Tibial nerve (tissue), 4 donors: Measurements from ENCODE around the gene KLHL17. TPM values are rescaled to one million over a fixed set of nuclear protein-coding genes. Genes with fewer than 3 reads are reported as not detected.
"Not testable (repeated sequence)": the region's sequence is repeated elsewhere in the genome, so short reads cannot be mapped to it uniquely, and the experiment has no call there.

Experiments
- DNase-seq, 2 donors: peaks; one replicate each; pipeline ENCODE4 v3.0.0-alpha.2; 2019; ENCODE audit warnings: low spot score in 2 of 2
- H3K27ac ChIP-seq, 4 donors: fragments of 200-600 bp; sonication (generic) in 3 of 4; one replicate each; pipeline ENCODE4 v1.5.1; 2017 to 2019; ENCODE audit warnings: mild to moderate bottlenecking in 1 of 4
- H3K27me3 ChIP-seq, 2 donors: fragments of 200-600 bp; sonication (generic) in 1 of 2; one replicate each; pipeline versions ENCODE4 v1.5.1 to v1.6.0; 2017 to 2019
- H3K36me3 ChIP-seq, 3 donors: fragments of 200-600 bp; sonication (generic); one replicate each; pipeline ENCODE4 v1.5.1; 2018 to 2019
- H3K4me1 ChIP-seq, 4 donors: fragments of 200-600 bp; sonication (generic) in 3 of 4; one replicate each; pipeline ENCODE4 v1.5.1; 2017 to 2019
- H3K4me3 ChIP-seq, 4 donors: fragments of 200-600 bp; sonication (generic) in 3 of 4; one replicate each; pipeline ENCODE4 v1.5.1; 2017 to 2019; ENCODE audit warnings: mild to moderate bottlenecking in 1 of 4, moderate library complexity in 1 of 4
- H3K9me3 ChIP-seq, 4 donors: fragments of 200-600 bp; sonication (generic) in 3 of 4; one replicate each; pipeline ENCODE4 v1.5.1; 2017 to 2019
- CTCF ChIP-seq, 5 experiments: fragments of 200-600 bp in 3 of 5; fragments of 450-650 bp in 2 of 5; sonication (generic) in 3 of 5; IDR thresholded peaks; one replicate each; pipeline ENCODE4 v1.5.1; 2016 to 2019; ENCODE audit warnings: antibody characterized with exemption in 5 of 5, mild to moderate bottlenecking in 3 of 5, moderate library complexity in 2 of 5
- EP300 ChIP-seq, 2 donors: sonication (generic); formaldehyde crosslinking; IDR thresholded peaks; one replicate each; pipeline ENCODE4 v1.6.1; 2017; ENCODE audit warnings: antibody characterized with exemption in 2 of 2, mild to moderate bottlenecking in 1 of 2
- POLR2A ChIP-seq, 2 donors: fragments of 450-650 bp; IDR thresholded peaks; one replicate each; pipeline ENCODE4 v1.6.1; 2017; ENCODE audit warnings: antibody characterized with exemption in 2 of 2, mild to moderate bottlenecking in 2 of 2, moderate library complexity in 2 of 2
- WGBS, 2 donors: methylation state at CpG; one replicate each; pipeline ENCODE4 v1.1.5; 2018; 5-methylcytosine and 5-hydroxymethylcytosine counted together
- total RNA-seq, 4 donors: library from RNA; depleted of rRNA; stranded (reverse); fragments of >200 nt; gene quantifications; one replicate each; pipeline ENCODE4 v1.1.0, GENCODE V29; 2016

Gene KLHL17
- total RNA-seq, 4 donors from 2014 or later, result 4.2 to 19.2 (median 11.9) TPM

DNA sequence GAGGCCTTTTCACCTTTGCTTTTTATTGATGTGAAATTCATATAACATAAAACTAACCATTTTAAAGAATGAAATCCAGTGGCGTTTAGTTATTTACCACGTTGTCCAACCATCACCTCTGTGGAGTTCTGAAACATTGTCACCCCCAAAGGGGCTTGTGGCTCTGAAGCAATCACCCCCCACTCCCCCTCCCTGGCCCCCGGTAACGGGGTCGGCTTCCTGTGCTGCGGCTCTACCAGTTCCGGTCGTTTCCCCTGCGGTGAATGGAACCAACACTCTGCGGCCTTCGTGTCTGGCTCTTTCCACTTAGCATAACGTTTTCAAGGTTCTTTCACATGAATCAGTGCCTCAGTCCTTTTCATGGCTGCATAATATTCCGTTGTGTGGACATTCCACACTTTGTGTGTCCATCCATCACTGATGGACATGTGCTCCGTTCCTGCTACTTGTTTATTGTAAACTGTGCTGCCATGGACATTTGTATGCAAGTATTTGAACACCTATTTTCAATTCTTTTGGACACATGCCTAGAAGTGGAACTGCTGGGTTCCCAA, 51.1 kb downstream of the KLHL17 start:
- TF ChIP-seq CTCF (IDR thresholded peaks at IDR 0.05) (no peak), EP300 (IDR thresholded peaks at IDR 0.05) (no peak), POLR2A (IDR thresholded peaks at IDR 0.05) (no peak)
- H3K27ac ChIP-seq, result no peak overlapping the region
- no peaks in the 10 kb centered on the region for H3K36me3 ChIP-seq
- peaks cover 0 to 7% of the 10 kb centered on the region in 2 donors for H3K27me3 ChIP-seq
- no peak for DNase-seq
- H3K4me3 ChIP-seq, result no peak overlapping the region
- no peaks in the 10 kb centered on the region for H3K9me3 ChIP-seq
- peaks cover 0 to 28% (median 12%) of the 10 kb centered on the region in 4 donors for H3K4me1 ChIP-seq
- 80 to 81% methylated on average over 14 of the region's 14 CpGs for WGBS, 2 donors

GRCh38 chr1:1012736-1013104, 52.3 kb downstream of the KLHL17 start:
- peak overlapping the region; percentile 43 to 72 (median 54) for H3K4me3 ChIP-seq
- H3K27me3 ChIP-seq, H3K36me3 ChIP-seq, H3K9me3 ChIP-seq, DNase-seq: not testable (repeated sequence)
- H3K4me1 ChIP-seq, result peaks cover 0 to 28% (median 12%) of the 10 kb centered on the region in 4 donors
- peak overlapping the region; percentile 71 to 93 (median 85) for H3K27ac ChIP-seq
- WGBS, 2 donors, result 56 to 61% methylated on average over 13 of the region's 13 CpGs

- DNase-seq, result peak; percentile 85 to 89
- Histone ChIP-seq H3K9me3 (no peaks in the 10 kb centered on the region), H3K36me3 (no peaks in the 10 kb centered on the region), H3K27ac (peak within 1 kb of the TSS; percentile 71 to 93 (median 85)), H3K4me3 (peak within 1 kb of the TSS; percentile 43 to 72 (median 54)), H3K27me3 (no peaks in the 10 kb centered on the region), H3K4me1 (peaks cover 0 to 28% (median 12%) of the 10 kb centered on the region in 4 donors)
- 4 to 5% methylated on average over 25 to 27 of the region's 30 CpGs for WGBS, 2 donors
- TF ChIP-seq EP300 (IDR thresholded peaks at IDR 0.05) (peak; percentile 64 to 87), CTCF (IDR thresholded peaks at IDR 0.05) (peak in 2 of 5 experiments; percentile 21 to 26), POLR2A (IDR thresholded peaks at IDR 0.05) (peak; percentile 41 to 88)
Observed at GRCh38 chr1:1013105-1013921, 52.9 kb downstream of the KLHL17 start, which contains the start of gene ISG15. ISG15 (plus strand) TSS chr1:1013497; CDS start chr1:1013574, 77 bp downstream.

DNA sequence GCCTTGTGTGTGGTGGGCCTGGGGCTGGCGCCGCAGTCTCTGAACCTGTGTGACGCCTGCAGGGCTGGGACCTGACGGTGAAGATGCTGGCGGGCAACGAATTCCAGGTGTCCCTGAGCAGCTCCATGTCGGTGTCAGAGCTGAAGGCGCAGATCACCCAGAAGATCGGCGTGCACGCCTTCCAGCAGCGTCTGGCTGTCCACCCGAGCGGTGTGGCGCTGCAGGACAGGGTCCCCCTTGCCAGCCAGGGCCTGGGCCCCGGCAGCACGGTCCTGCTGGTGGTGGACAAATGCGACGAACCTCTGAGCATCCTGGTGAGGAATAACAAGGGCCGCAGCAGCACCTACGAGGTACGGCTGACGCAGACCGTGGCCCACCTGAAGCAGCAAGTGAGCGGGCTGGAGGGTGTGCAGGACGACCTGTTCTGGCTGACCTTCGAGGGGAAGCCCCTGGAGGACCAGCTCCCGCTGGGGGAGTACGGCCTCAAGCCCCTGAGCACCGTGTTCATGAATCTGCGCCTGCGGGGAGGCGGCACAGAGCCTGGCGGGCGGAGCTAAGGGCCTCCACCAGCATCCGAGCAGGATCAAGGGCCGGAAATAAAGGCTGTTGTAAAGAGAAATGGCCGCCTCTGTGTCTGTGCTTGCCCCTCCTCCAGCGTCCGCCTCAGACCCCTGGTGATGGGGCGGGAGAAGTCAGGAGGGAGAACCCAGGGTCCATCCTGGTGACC, 53.7 kb downstream of the KLHL17 start:
- no peaks in the 10 kb centered on the region for H3K27me3 ChIP-seq
- H3K9me3 ChIP-seq, result no peaks in the 10 kb centered on the region
- peaks cover 0 to 35% (median 12%) of the 10 kb centered on the region in 4 donors for H3K4me1 ChIP-seq
- H3K4me3 ChIP-seq, result peak overlapping the region; percentile 43 to 72 (median 54)
- peak overlapping the region; percentile 71 to 93 (median 85) for H3K27ac ChIP-seq
- DNase-seq, result no peak
- no peaks in the 10 kb centered on the region for H3K36me3 ChIP-seq
- 25 to 43% methylated on average over 20 to 33 of the region's 41 CpGs for WGBS, 2 donors
- TF ChIP-seq POLR2A (IDR thresholded peaks at IDR 0.05) (no peak), CTCF (IDR thresholded peaks at IDR 0.05) (no peak), EP300 (IDR thresholded peaks at IDR 0.05) (no peak)

DNA sequence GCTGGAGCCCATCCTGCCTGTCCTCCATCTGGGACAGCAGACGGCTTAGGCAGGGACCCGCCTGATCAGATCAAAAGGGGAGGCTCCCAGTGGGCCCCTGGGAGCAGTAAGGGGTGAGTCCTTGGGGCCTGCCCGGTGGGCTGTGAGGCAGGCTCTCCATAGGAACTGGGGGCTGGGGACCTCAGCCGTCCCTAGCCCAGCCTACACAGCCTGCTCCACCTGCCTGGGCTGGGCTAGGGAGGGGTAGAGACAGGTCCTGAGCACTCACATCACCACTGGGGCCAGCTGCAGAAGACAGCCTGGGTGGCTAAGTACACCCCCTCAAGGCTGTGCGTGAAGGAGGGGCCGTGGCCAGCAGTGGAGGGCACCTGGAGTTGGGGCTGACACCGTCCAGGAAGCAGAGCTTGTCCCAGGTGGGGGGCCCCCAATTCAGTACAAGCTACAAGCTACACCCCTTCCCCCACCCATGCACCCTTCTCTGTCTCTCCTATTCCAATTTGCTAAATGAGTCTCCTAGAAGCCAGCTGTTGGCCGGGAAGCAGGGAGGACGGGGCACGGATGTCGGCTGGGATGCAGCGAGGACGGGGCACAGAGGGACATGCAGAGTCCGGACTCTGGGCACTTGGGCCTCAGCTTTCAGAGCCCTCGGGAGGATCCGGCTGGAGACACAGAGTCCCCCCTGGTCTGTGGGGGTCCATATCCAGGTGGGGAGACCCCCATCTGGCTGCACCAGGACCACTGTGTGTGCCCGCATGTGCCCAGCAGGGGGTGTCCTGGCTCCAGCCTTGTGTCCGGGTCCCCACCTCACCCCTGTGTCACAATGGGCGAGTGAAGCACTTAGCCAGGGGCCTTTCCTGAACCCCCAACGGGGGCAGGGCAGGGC, 54.7 kb downstream of the KLHL17 start:
- WGBS, 2 donors, result 69% methylated on average over 19 to 20 of the region's 20 CpGs
- Histone ChIP-seq H3K27me3 (no peaks in the 10 kb centered on the region), H3K27ac (peak overlapping the region; percentile 71 to 93 (median 85)), H3K4me1 (peaks cover 0 to 36% (median 12%) of the 10 kb centered on the region in 4 donors), H3K4me3 (peak overlapping the region in 1 of 4 donors; percentile 72), H3K9me3 (no peaks in the 10 kb centered on the region), H3K36me3 (no peaks in the 10 kb centered on the region)
- DNase-seq, result no peak
- TF ChIP-seq EP300 (IDR thresholded peaks at IDR 0.05) (no peak), CTCF (IDR thresholded peaks at IDR 0.05) (peak in 2 of 5 experiments; percentile 21 to 24), POLR2A (IDR thresholded peaks at IDR 0.05) (no peak)
